Right ventricle myocardium inferior (tissue), 1 donor: Measurements from ENCODE around the gene CPD. TPM values are rescaled to one million over a fixed set of nuclear protein-coding genes. Genes with fewer than 3 reads are reported as not detected.

Source experiments
- total RNA-seq: library from RNA; stranded (reverse); fragmentation: NEBNext Ultra II Directional; extraction: Animal tissue kit (Norgen Biotek cat#: 25700); gene quantifications from one replicate; pipeline ENCODE4 v1.2.1, GENCODE V29; 2021
- donor health status: DM: no; HTN: yes; CAD: no; lungs with severe emphysema.

Gene CPD
- total RNA-seq, 1 donor from 2014 or later = 20.2 TPM

Other genes with a start within 250 kb of the CPD start
- gene SLC6A4, start 143.2 kb upstream of the CPD start, total RNA-seq = 0.22 TPM
- gene BLMH, start 87.0 kb upstream of the CPD start, total RNA-seq = 13.8 TPM
- gene TMIGD1, start 44.9 kb upstream of the CPD start, total RNA-seq = not detected
- 28.8 TPM for gene GOSR1, start 98.5 kb downstream of the CPD start, total RNA-seq